OCI-LY1 (cell line): ENCODE data around the gene APEX1.

Experiments
- H2AFZ ChIP-seq: fragments of 200-600 bp; sonication (generic), shearing (Covaris generic); 2 replicates; pipeline ENCODE4 v1.6.0; 2014; ENCODE audit warnings: antibody characterized with exemption, mild to moderate bottlenecking, low read length
- H3F3A ChIP-seq: fragments of 200-600 bp; sonication (generic), shearing (Covaris generic); 2 replicates; pipeline ENCODE4 v1.6.0; 2014; ENCODE audit warnings: mild to moderate bottlenecking, antibody characterized with exemption, low read length, moderate library complexity; ENCODE audit not compliant: insufficient read depth
- H3K27ac ChIP-seq: fragments of 200-600 bp; sonication (generic); 2 replicates; pipeline ENCODE4 v1.5.1; 2014; ENCODE audit warnings: low read length, mixed run types, mild to moderate bottlenecking, low read depth; ENCODE audit not compliant: poor library complexity, severe bottlenecking
- H3K27me3 ChIP-seq: fragments of 200-600 bp; sonication (generic); 2 replicates; pipeline ENCODE4 v1.6.0; 2014; ENCODE audit warnings: antibody characterized with exemption, mild to moderate bottlenecking, low read length, moderate library complexity; ENCODE audit not compliant: insufficient read depth
- H3K36me3 ChIP-seq: fragments of 200-600 bp; sonication (generic); 2 replicates; pipeline ENCODE4 v1.6.1; 2014; ENCODE audit warnings: mild to moderate bottlenecking, antibody characterized with exemption, low read length, moderate library complexity, mixed read lengths; ENCODE audit not compliant: insufficient read depth
- H3K4me1 ChIP-seq: fragments of 200-600 bp; sonication (generic); 2 replicates; pipeline ENCODE4 v1.5.1; 2014; ENCODE audit warnings: mild to moderate bottlenecking, low read length, moderate library complexity; ENCODE audit not compliant: insufficient read depth, severe bottlenecking
- H3K4me2 ChIP-seq: fragments of 200-600 bp; sonication (generic), shearing (Covaris generic); 2 replicates; pipeline ENCODE4 v1.6.1; 2014; ENCODE audit warnings: low read length
- H3K4me3 ChIP-seq: fragments of 200-600 bp; sonication (generic); 2 replicates; pipeline ENCODE4 v1.5.1; 2014; ENCODE audit warnings: low read length, low read depth, mild to moderate bottlenecking, mixed read lengths; ENCODE audit not compliant: poor library complexity, severe bottlenecking
- H3K79me2 ChIP-seq: fragments of 200-600 bp; shearing (Covaris generic); 2 replicates; pipeline ENCODE4 v1.6.1; 2016; ENCODE audit warnings: mixed run types, low read length, mixed read lengths; ENCODE audit not compliant: insufficient read depth
- H3K9ac ChIP-seq: fragments of 200-600 bp; sonication (generic), shearing (Covaris generic); 2 replicates; pipeline ENCODE4 v1.6.1; 2014; ENCODE audit warnings: mild to moderate bottlenecking, low read length, mixed read lengths
- H3K9me2 ChIP-seq: fragments of 200-600 bp; sonication (generic), shearing (Covaris generic); 2 replicates; pipeline ENCODE4 v1.6.1; 2014; ENCODE audit warnings: low read depth, mild to moderate bottlenecking, low read length, mixed read lengths
- H3K9me3 ChIP-seq: fragments of 200-600 bp; shearing (Covaris generic); 2 replicates; pipeline ENCODE4 v1.6.1; 2014; ENCODE audit warnings: low read length, mixed read lengths
- H4K20me1 ChIP-seq: fragments of 200-600 bp; sonication (generic), shearing (Covaris generic); 2 replicates; pipeline ENCODE4 v1.6.0; 2016; ENCODE audit warnings: mild to moderate bottlenecking, low read length; ENCODE audit not compliant: insufficient read depth
- EZH2 ChIP-seq: fragments of 200-600 bp; sonication (generic), shearing (Covaris generic); IDR thresholded peaks from 2 replicates; pipeline ENCODE4 v1.8.0; 2017; ENCODE audit warnings: borderline replicate concordance, mixed run types, mild to moderate bottlenecking, antibody characterized with exemption, low read length, moderate library complexity, mixed read lengths
- TF ChIP-seq, protein P1 (sequence below): fragments of 200-600 bp; sonication (generic), shearing (Covaris generic); IDR thresholded peaks from 2 replicates; pipeline ENCODE4 v1.5.1; 2017; ENCODE audit warnings: mild to moderate bottlenecking, antibody characterized with exemption, low read length, moderate library complexity, mixed read lengths

APEX1 gene

DNA sequence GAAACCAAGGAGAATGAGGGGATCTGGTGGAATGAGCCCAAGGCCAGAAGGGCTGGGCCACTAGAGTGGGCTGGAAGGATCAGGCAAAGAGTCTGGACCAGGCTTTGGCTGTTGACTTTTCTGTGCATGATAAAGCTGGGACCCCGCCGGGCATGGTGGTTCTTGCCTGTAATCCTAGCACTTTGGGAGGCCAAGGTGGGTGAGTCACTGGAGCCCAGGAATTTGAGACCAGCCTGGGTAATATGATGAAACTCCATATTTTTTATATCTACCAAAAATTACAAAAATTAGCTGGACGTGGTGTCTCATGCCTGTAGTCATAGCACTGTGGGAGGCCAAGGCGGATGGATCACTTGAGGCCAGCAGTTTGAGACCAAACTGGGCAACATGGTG, 18.7 kb upstream of the APEX1 start:
- no peaks in the 10 kb centered on the region for H3K9me3 ChIP-seq
- TF ChIP-seq, protein P1, sequence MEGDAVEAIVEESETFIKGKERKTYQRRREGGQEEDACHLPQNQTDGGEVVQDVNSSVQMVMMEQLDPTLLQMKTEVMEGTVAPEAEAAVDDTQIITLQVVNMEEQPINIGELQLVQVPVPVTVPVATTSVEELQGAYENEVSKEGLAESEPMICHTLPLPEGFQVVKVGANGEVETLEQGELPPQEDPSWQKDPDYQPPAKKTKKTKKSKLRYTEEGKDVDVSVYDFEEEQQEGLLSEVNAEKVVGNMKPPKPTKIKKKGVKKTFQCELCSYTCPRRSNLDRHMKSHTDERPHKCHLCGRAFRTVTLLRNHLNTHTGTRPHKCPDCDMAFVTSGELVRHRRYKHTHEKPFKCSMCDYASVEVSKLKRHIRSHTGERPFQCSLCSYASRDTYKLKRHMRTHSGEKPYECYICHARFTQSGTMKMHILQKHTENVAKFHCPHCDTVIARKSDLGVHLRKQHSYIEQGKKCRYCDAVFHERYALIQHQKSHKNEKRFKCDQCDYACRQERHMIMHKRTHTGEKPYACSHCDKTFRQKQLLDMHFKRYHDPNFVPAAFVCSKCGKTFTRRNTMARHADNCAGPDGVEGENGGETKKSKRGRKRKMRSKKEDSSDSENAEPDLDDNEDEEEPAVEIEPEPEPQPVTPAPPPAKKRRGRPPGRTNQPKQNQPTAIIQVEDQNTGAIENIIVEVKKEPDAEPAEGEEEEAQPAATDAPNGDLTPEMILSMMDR: no peak
- no peak for TF ChIP-seq EZH2
- H3K4me3 ChIP-seq: no peak overlapping the region
- no peaks in the 10 kb centered on the region for H3K9me2 ChIP-seq
- H3K36me3 ChIP-seq: no peaks in the 10 kb centered on the region
- H3K27me3 ChIP-seq: 0 out of 2 replicates have a peak, but pooled peaks cover 3% of the 10 kb centered on the region
- H2AFZ ChIP-seq: no peak overlapping the region
- H3K4me1 ChIP-seq: no peaks in the 10 kb centered on the region
- H3K27ac ChIP-seq: no peak overlapping the region
- no peaks in the 10 kb centered on the region for H3F3A ChIP-seq
- H3K9ac ChIP-seq: no peak overlapping the region
- no peaks in the 10 kb centered on the region for H3K79me2 ChIP-seq
- no peaks in the 10 kb centered on the region for H4K20me1 ChIP-seq
- no peak overlapping the region for H3K4me2 ChIP-seq

DNA sequence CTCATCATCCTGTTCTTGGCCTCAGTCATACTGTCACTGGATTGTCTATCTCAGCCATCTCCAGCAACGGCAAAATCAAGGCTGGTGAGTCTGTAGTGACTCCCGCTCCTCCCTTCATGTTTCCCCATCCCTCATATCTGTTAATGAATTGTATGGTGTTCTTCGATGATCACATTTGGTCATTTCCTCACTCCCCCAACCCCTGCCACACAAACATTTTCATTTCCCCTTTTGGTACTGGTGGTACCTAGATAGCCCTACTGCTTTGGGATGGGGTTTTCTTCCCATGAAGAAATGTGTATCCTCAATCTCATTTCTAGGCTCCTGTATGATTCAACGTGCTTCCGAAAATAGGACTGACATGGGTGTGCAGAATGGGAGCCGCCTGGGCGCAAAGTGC, 16.4 kb upstream of the APEX1 start:
- no peak overlapping the region for H3K4me3 ChIP-seq
- H3K36me3 ChIP-seq: peaks cover 5% of the 10 kb centered on the region; the same call in 1 of the 2 replicates
- TF ChIP-seq EZH2: no peak
- TF ChIP-seq, protein P1: no peak
- H3K9ac ChIP-seq: no peak overlapping the region
- no peak overlapping the region for H3K4me2 ChIP-seq
- no peaks in the 10 kb centered on the region for H3K9me3 ChIP-seq
- 0 out of 2 replicates have a peak, but pooled peaks cover 3% of the 10 kb centered on the region for H3K27me3 ChIP-seq
- H3F3A ChIP-seq: no peaks in the 10 kb centered on the region
- H4K20me1 ChIP-seq: no peaks in the 10 kb centered on the region
- H2AFZ ChIP-seq: no peak overlapping the region
- no peaks in the 10 kb centered on the region for H3K4me1 ChIP-seq
- H3K79me2 ChIP-seq: no peaks in the 10 kb centered on the region
- no peaks in the 10 kb centered on the region for H3K9me2 ChIP-seq
- H3K27ac ChIP-seq: no peak overlapping the region

DNA sequence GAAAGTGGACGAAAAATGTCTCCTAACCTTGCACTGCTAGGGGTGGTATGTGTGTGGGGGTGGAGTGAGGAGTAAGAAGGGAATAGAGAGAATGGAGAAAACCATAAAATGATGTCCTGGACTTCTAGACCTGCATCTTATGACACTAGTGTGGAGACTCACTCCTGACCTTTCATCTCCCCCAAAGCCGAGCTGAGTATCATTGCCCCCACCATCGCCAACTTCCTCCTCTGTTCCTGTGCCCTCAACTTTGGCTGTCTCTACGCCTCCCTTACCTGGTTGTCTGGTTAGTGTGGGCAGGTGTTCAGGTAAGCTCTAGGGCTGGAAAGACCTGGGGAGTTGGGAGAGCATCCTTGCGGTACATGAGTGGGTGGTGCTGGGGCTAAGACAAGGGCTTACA, 14.6 kb upstream of the APEX1 start:
- Histone ChIP-seq H3K4me2 (no peak overlapping the region), H3K27ac (no peak overlapping the region), H3K79me2 (no peaks in the 10 kb centered on the region), H3K9me2 (no peaks in the 10 kb centered on the region), H3K9me3 (no peaks in the 10 kb centered on the region), H3K4me1 (no peaks in the 10 kb centered on the region), H2AFZ (no peak overlapping the region), H3K9ac (no peak overlapping the region), H3K4me3 (no peak overlapping the region), H3K36me3 (peaks cover 17% of the 10 kb centered on the region), H3K27me3 (0 out of 2 replicates have a peak, but pooled peaks cover 3% of the 10 kb centered on the region), H4K20me1 (no peaks in the 10 kb centered on the region), H3F3A (no peaks in the 10 kb centered on the region)
- TF ChIP-seq, protein P1: no peak
- no peak for TF ChIP-seq EZH2
